NCI-H2029 treated with DMSO at 0.1 percent for 48 hours (cell line): ENCODE measurements around the gene ZDHHC7.
"Not testable (repeated sequence)": the region's sequence is repeated elsewhere in the genome, so short reads cannot be mapped to it uniquely, and the experiment has no call there.

Source experiments
- DNase-seq: peaks from one replicate; lab custom pipeline; 2025; lab: John Stamatoyannopoulos, UW

Gene ZDHHC7

DNA sequence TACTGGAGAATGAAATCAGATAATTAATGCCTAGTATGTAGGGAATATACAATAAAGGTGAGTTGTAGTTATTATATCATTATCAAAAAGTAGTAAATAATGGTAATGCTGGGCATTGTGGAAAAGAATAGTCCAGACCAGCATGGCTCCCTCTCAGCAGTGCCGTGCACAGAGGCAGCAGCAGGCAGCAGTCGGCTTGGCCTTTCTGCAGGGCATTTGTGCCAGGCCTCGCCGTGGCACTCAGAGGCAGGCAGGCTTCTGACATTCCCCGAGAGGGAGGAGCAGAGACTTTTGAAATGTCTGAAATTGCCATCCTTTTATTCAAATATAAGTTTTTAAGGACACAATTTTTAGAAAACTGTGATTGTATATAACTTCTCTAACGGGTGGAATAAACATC lies 31.3 kb upstream of the ZDHHC7 start:
- no peak for DNase-seq

DNA sequence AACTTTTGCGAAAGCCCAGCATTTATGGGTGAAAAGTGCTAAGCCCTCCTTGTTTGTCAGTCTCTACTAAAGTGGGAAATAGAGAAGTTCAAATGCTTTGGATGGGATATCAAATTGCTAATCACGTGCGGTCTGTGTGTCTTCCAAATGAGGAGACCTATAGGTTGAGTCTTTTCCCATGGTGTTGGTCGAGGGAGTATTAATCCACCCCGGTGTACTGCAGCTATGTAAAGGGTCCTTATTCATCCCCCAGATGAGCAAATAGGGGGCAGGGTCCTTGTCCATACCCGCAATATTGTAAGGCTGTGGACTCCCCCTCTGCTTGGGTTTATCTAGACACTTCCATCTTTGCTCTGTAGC lies 30.8 kb upstream of the ZDHHC7 start:
- no peak for DNase-seq

- no peak for DNase-seq
These were observed 30.2 kb upstream of the ZDHHC7 start for GRCh38 chr16:85041219-85042166.

GRCh38 chr16:85040685-85041084 lies 29.4 kb upstream of the ZDHHC7 start:
- no peak for DNase-seq

DNA sequence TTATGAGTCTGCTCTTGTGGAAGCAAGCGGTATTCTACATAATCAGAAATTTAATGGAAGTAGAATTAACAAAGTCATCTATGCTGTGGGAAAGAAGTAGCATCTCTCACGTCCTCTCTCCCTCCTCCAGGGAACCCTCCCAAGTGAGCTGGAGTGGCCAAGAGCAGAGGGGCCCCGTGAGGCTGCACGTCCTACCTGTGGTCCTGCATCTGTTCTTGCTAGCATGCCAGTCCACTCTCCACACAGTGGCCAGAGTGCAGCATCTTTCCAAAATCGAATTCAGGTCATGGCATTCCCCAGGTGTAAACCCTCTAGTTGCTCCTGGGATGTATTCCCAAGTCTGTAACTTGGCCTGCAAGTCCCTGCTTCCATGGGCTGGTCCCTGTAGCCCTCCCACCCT lies 26.4 kb upstream of the ZDHHC7 start:
- DNase-seq, result no peak

DNA sequence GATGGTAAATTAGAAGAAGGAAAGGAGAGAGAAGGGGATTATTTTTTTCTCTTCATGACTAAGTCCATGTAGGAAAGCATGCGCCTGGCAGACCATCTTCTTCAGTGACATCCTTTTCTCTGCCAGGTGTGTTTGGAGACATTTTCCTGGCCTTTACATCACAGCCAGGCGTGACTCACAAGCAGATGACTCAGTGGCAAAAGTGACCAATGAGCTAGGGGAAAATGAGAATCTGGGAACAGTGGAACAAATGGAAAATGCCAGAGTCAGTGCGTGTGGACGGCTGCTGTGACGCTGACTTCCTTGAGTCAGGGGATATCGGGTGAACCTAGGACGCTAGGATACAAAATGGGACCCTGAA lies 25.7 kb upstream of the ZDHHC7 start:
- no peak for DNase-seq

DNA sequence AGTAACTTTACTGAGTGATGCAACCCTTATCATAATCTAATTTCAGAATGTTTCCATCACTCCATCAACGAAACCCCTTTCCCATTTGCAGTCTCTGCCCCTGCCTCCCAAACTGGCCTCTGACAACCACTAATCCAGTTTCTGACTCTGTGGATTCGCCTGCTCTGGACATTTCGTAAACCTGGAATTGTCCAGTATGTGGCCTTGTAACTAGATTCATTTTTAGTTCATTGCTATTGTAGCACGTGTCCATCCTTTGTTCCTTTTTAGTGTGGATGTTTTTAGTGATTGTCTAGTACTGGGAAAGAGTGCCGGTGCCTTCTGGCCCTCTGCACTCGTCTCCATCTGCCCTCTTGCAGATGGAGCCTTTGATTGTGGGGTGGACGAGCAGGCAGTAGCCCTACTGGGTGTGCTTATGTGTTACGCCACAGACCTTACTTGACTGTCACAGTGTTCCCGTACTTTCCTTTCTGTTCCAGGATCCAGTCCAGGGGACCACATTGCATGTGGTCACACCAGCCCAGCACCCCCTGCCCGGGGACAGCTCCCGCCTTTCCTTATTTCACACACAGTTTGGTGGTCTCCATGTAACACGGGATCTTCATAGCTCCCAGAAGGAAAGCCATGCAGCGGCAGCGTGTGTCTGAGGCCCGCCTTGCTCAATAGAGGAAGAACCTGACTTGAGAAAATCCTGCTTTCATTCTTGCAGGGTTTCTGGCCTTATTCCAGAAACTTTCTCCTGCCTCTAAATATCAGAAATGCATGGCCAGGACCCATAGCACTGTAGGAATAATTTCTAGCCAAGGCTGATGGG lies 25.1 kb upstream of the ZDHHC7 start:
- no peak for DNase-seq

DNA sequence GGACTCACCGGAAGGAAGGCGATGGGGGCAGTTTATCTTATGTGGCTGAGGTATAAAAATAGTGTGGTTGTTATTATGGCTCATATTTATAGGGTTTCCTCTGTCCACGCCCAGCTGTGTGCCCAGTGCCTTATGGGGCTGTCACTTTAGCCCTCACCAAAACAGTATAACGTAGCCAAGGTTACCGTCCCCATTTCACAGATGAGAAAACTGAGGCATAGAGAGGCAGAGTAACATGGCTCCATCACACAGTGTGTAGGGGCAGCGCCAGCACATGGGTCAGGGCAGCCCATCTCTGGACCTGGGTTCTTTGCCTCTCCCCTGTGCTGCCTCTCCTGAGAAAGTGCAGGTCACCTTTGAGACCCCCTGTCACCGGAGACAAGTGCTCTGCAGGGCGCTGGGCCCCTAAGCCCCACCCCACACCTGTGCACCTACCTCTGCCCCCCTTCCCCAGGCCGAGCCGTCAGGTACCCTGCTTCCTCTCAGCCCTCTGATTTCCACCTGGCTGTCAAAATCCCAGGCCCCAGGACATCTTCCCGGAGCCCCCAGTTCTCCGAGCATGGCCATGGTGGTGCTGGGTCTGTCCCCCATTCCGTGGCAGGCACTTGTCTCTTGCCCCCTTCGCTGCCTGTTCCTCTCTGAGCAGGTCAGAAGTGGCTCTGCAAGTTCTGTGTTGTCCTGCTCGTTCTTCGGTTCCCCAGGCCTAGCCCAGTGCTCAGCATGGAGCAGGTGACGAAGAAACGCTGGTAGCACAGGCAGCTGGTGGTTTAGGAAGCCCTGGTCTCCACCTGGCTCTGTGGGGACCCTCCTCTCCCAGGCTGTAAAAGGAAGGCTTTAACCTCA lies 23.5 kb upstream of the ZDHHC7 start:
- DNase-seq, result no peak

DNA sequence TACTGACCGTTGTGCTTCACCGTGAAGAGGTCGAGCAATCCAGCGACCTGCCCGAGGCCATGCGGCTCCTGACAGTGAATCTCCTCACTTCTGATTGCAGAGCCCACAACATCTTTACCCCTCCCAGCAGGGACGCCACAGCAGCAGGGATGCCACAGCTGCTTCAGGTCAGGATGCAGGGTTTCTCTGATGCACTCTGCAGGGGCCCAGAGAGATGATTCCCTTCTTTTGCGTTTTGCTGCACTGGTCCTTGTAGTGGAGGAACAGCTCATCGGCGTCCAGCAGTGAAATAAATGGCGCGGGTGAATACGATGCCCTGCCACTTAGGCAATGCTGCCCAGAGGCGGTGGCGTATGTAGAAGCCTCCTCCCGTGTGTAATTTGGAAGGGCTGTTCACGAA lies 21.8 kb upstream of the ZDHHC7 start:
- DNase-seq, result no peak

DNA sequence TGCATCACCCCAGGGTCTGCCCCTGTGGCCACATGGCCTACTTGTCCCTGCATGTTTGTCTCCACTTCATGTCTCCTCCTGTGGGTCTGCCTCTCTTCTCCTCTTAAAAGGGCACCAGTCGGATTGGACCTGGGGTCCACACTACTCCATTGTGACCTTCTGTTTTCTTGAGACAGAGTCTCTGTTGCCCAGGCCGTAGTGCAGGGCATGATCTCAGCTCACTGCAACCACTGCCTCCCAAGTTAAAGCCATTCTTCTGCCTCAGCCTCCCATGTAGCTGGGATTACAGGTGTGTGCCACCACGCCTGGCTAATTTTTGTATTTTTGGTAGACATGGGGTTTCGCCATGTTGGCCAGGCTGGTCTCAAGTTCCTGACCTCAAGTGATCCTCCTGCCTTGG lies 20.9 kb upstream of the ZDHHC7 start:
- not testable (repeated sequence) for DNase-seq

GRCh38 chr16:85031451-85031850 lies 20.1 kb upstream of the ZDHHC7 start:
- DNase-seq, result no peak

DNA sequence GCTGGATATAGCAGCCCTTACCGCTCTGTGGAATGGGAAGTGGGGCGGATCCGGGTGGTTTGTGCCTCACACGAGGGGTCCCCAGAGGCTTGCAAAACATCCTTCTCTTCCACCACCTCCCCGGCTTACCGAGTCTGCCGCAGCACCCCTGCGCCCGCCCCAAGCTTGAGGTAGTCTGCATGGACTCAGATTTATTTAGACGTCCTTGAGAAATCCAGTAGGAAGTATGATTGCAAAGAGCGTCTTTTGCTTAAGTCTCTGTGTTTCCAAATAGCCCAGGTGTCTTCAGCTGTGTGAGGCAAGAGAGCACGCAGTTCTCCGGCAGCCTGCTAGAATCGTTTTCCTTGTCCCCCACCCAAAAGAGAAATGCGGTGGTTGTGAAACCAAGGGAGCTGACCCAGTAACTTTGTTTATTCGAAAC lies 18.7 kb upstream of the ZDHHC7 start:
- DNase-seq, result no peak

DNA sequence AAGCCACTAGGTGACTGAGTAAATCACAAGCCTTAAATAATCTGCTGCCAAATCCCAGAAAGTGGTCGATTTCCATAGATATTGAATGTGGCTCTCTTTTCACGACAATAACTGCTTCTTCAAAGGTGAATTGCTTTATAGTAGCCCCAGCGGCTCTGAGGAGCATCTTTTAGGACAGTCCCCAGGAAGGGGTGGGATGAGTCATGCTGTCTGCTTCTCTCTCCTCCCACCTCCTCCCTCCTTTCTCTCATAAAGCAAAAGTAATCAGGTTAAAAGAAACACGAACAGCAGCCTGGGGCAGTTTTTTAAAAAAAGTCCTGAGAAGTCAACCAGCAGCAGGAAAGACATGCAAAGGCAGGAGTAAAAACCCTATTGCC lies 18.1 kb upstream of the ZDHHC7 start:
- no peak for DNase-seq

- no peak for DNase-seq
These were observed 17.5 kb upstream of the ZDHHC7 start for GRCh38 chr16:85028685-85029407.

- DNase-seq, result no peak
These were observed 16.8 kb upstream of the ZDHHC7 start for GRCh38 chr16:85027958-85028684.

DNA sequence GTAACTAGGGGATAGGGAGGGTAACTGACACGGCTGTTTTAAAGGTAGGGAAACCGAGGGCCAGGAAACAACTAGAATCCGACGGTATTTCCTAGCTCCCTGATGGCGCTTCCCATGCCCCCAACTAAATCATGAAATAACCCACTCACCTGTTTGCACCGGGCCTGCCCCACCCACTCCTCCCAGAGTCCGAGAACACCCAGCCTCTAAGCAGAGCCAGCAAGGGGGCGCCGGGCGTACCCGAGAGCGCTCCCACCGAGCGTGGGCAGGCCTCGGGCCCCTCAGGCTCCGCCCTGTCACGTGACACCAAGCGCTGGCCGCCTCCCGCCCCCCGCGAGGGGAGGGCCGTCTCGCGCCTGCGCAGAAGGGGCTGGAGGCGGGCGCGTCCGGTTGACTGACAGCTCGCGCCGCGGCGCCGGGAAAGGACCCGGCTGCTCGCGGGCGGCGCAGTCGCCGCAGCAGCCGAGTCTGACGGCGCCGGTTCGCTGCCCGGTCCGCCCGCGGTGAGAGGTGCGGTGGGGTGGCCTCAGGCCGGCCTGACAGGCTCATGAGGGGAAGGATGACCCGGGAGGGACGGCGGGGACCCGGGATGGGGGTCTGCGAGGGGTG lies 16.1 kb upstream of the ZDHHC7 start, which contains the start of gene KIAA0513:
TSS of gene KIAA0513 (plus strand) at position 447 of the 609 bp plus-strand sequence. CDS start 39,277 bp downstream, outside the sequence.
- peak; percentile 10 for DNase-seq

DNA sequence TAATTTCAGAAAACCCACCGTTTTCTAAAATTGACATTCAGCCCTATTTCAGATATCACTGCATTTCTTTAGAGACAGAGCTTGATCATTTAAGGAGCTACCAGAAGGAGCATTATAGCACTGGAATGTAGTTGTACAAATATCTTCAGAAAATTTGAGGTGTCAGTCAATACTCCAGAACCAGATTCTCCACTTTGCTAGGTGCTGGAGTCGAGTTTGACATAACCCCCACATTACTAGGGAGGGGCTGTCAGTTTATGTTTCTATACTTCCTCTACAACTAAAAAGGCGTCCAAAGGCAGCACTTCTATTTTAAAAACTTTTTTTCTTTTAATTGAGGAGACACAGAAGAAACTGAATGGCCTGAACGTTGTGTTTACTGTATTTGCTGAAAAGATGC lies 15.4 kb upstream of the ZDHHC7 start:
- DNase-seq, result no peak

DNA sequence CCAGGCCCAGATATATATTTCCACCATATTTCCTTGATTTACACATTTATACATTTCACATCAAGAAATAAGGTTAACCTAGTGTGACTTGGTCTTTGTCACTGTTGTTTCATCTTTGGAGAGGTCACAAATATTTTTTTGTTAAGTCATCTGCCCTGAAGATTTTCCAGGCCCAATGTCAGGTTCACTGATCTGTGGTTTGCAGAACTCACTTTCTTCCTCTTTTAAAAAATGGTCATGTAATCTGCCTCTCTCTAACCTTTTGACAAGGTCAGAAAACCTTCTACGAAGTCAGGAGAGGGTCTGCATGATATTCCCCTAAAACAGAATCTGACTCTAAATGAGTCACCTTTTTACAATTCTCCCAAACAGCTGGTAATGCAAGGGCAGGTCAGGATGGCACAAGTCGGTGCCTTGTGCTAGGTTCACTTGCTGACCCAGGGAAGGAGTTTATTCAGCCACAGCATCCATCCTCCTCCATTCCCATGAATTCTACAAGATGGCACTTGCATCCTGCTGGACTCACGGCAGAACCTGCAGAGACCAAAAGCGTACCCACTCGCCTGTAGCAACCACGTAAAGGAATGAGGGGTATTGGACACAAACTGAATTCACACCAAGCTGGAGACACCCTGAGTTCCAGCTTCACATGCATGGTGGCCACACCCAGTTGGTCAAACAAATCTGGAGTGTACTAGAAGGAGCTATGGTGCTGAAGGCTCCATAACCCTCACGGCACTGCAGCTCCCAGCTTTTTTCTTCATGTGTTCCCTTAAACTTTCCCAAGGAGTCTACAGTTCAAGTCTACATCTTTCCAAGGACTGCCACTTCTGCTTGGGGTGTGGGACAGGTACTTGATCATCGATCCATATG lies 14.7 kb upstream of the ZDHHC7 start:
- DNase-seq, result no peak

- DNase-seq, result peak; percentile 76
These were observed 8.4 kb upstream of the ZDHHC7 start for GRCh38 chr16:85019659-85020245.
